GM18498 (cell line): ENCODE data around the gene FANCM.

Experiments used
- ATAC-seq: cut with Tn5 transposase; IDR thresholded peaks from one replicate; pipeline ENCODE4 v1.9.1; 2021; ENCODE audit warnings: mild to moderate bottlenecking, moderate library complexity; ENCODE audit not compliant: unreplicated experiment

Gene FANCM

DNA sequence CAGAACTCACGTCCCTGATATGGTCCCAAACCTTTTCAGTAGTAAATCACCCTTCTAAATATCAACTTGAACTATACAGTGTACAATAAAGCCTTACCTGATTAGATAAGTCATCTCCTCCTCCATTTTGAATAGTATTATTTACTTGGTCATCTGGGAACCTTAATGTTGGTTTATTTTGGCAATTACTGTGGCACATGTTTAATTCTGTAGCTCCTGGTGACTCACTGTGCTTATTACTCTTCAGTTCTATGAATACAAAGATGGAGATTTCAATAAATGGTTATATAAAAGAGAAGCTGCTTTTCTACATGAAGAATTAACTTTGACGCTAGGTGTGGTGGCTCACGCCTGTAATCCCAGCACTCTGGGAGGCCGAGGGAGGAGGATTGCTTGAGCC lies 91.8 kb downstream of the FANCM start:
- no peak for ATAC-seq

DNA sequence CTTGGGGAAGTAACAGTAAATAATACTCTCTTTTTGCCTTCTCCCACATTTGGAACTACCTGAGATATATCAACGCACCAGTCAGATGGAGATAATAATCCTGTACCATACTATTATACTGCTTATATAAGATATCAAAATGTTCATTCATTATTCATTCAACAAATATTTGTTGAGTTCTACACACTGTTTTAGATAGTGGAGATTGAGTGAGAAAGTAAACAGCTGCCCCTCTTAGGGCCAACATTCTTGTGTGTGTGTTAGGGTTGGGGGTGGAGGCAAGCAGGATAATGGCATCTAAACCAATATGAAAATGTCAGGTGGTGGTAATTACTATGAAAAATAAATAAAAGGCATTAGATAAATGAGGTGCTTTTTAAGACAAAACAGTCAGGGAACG lies 103.3 kb downstream of the FANCM start:
- ATAC-seq: no peak

DNA sequence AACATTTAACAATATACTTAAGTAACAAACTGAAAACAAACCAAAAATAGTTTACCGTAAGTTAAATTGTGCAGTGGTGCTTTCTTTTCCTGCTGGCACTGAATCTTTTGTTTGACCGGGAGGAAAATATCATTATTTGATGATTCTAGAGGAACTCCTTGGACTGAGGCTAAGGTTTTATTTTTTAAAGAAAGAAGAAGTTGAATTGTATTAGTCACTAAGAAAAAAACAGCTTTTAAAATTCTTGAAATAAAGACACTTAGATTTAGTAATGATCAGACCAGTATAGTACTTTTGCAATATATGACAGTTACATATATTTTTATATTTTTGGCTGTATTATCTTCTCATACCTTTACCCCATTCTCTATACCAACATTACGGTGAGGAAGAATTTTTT lies 107.0 kb downstream of the FANCM start:
- no peak for ATAC-seq

DNA sequence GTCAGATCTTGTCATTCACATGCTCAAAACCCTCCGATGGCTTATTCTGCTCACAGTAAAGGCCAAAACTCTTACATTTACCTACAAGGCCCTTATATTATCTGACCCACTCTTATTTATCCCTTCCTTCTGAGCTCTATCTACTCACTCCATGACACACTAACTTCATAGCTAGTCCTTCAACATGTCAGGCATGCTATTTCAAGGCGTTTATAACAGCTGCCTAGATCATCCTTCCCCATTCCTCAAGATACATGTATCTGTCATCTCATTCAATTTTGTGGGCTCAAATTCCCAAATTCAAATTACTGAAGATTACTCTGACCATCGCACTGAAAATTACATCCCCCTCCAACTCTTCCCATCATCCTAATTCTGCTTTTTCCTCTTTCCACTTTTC lies 110.4 kb downstream of the FANCM start:
- ATAC-seq: no peak

DNA sequence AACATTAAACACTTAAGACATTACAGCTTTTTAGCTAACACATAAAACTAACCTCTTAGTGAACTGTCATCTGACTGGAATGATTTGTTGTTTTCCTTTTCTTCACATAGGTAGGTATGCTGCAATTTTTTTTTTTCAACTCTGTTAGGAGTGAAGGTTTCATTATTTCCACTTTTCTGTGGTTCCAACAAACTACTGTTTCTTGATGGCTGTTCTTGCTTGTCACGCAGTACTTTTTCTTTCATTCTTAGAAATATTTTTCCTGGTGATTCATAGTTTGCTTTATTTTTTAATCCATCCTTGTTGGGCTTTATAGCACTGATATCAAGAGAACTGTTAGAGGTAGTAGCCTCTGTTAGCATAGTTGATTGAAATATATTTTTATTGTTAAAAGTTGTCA lies 111.0 kb downstream of the FANCM start:
- no peak for ATAC-seq

DNA sequence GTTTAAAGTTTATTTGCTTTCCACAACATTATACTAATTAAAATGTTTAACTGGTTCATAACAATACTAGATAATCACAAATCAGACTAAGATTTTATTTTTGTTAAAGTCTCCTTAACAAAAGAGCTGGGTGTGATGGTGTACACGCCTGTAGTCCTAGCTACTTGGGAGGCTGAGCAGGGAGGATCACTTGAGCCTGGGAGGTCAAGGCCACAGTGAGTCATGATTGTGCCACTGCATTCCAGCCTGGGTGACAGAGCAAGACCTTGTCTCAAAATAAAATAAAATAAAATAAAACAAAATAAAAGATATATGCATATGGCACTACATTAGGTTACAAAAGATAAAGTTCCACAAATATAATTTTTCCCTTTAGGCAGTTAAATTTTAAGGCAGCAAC lies 111.7 kb downstream of the FANCM start:
- ATAC-seq: no peak

DNA sequence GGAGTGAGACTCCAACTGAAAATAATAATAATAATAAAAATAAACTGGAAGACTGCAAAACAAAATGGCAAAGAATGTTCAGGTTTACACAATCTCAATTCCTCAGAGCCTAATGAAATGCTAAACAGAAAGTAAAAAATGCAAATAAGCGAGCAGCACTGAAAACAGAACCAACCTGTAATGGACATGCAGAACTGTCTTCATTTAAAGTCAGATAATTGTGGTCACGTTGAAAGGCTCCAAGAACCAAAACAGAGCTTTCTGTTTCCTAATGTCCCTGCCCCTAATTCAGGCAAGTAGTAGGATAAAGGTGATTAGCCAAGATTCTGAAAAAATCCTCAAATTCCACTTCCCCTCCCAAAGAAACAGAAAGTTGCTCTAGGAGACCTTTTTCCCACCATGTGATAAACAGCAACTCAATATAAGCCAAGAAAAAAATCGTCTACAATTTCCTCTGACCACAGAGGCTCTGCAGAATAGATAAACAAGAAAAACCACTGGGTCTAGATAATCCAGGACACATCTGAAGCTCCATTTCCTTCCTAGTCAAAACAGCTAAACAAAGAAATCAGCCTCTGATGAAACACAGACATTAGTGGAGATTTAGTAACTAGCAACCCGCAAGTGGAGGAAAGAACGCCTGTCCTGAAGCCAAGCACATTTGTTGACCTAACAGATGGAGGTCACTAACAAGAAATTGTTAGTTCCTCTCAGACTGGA lies 114.3 kb downstream of the FANCM start:
- ATAC-seq: peak; percentile 36
